ENCODE measurements around the gene B3GALT4. TPM values are rescaled to one million over a fixed set of nuclear protein-coding genes. Genes with fewer than 3 reads are reported as not detected.

The B3GALT4 gene
- total and polyA plus RNA-seq, 2 of the 13 experiments (the other 11 are each of a cell fraction or from before 2014, with no cell fraction given), result 0.04 to 0.27 TPM

DNA sequence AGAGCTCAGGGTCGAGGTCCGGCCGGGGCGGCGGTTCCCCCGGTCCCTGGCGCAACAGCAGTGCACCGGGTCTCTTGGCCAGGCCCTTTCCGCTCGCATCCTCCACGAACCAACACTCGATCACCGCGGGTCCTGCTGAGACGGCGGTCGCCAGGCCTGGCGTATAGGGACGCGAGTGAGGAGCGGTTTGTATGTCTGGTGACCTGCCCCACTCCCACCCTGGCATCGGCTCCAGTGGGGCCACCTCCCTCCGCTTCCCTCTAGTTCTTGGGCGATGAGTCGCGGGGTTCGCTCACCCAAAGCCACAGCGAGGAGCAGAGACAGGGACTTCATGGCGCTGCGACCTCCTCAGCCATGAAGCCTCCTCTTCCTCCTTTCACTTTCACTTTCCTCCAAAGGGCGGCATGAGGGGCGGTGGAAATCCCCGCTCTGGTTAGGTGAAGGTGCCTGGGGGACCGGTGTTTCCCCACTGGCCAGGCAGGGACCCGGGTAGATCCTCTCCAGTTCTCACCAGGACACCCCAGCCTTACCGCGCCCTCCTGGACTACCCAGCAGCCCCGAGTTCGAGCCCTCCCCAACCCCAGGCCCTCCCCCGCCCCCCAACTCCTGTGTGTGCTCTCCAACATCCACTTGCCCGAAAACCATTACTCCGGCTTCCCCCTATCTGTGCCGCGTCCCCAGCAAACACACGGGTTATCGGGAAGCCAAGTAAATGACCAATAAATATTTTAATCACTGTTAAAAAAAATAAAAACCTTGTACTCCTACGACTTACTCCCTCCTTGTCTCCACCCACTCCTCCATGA is 37.0 kb downstream of the B3GALT4 start, which contains the start of gene TAPBP (continued):
- TF ChIP-seq, protein P1, sequence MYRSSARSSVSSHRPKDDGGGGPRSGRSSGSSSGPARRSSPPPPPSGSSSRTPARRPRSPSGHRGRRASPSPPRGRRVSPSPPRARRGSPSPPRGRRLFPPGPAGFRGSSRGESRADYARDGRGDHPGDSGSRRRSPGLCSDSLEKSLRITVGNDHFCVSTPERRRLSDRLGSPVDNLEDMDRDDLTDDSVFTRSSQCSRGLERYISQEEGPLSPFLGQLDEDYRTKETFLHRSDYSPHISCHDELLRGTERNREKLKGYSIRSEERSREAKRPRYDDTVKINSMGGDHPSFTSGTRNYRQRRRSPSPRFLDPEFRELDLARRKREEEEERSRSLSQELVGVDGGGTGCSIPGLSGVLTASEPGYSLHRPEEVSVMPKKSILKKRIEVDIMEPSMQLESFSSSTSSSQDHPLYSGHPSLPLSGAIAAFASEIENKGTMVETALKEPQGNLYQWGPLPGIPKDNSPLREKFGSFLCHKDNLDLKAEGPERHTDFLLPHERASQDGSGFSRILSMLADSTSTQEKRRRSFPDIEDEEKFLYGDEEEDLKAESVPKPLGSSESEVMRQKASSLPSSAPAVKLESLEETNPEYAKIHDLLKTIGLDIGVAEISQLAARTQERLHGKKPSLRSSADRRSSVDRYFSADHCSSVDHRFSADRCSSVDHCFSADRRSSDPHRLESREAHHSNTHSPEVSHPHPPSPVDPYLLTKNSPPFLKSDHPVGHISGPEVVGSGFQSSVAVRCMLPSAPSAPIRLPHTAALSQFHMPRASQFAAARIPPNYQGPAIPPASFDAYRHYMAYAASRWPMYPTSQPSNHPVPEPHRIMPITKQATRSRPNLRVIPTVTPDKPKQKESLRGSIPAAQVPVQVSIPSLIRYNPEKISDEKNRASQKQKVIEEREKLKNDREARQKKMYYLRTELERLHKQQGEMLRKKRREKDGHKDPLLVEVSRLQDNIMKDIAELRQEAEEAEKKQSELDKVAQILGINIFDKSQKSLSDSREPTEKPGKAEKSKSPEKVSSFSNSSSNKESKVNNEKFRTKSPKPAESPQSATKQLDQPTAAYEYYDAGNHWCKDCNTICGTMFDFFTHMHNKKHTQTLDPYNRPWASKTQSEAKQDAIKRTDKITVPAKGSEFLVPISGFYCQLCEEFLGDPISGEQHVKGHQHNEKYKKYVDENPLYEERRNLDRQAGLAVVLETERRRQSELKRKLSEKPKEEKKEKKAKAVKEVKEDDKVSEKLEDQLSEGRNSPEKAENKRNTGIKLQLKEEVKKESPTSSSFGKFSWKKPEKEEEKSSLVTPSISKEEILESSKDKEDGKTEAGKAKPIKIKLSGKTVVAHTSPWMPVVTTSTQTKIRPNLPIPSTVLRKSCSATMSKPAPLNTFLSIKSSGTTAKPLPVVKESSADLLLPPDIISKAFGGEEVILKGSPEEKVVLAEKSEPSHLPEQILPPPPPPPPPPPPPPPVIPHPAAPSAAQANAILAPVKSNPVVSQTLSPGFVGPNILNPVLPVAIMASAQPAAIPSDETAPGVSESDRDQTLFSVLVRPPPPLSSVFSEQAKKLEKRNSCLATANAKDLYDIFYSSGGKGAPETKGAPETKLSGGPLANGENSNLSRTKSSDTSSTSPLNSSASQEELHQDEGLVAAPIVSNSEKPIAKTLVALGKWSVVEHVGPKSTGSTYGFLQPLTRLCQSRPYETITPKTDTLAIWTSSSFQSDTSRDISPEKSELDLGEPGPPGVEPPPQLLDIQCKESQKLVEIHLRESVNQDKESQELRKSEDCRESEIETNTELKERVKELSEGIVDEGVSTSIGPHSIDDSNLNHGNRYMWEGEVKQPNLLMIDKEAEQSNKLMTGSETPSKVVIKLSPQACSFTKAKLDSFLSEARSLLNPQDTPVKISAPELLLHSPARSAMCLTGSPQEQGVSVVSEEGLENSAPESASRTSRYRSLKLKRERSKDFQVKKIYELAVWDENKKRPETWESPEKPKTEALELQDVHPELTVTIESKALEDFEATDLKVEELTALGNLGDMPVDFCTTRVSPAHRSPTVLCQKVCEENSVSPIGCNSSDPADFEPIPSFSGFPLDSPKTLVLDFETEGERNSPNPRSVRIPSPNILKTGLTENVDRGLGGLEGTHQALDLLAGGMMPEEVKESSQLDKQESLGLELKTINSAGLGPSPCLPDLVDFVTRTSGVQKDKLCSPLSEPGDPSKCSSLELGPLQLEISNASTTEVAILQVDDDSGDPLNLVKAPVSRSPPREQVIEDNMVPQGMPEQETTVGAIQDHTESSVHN (CRISPR knock-in tag; IDR thresholded peaks at IDR 0.05), result peak; percentile 80; the same call in 1 of the 2 replicates
- TF ChIP-seq ZNF709 (CRISPR knock-in tag; IDR thresholded peaks at IDR 0.05), result 0 out of 2 replicates have a peak, but pooled peaks have one; percentile 31
- TF ChIP-seq, protein P2, sequence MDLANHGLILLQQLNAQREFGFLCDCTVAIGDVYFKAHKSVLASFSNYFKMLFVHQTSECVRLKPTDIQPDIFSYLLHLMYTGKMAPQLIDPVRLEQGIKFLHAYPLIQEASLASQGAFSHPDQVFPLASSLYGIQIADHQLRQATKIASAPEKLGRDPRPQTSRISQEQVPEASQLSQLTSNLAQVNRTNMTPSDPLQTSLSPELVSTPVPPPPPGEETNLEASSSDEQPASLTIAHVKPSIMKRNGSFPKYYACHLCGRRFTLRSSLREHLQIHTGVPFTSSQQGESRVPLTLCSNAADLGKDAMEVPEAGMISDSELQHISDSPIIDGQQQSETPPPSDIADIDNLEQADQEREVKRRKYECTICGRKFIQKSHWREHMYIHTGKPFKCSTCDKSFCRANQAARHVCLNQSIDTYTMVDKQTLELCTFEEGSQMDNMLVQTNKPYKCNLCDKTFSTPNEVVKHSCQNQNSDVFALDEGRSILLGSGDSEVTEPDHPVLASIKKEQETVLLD (CRISPR knock-in tag; IDR thresholded peaks at IDR 0.05; ENCODE audit: low read depth), result no peak
- no peak for TF ChIP-seq ZNF775 (CRISPR knock-in tag; IDR thresholded peaks at IDR 0.05; ENCODE audit: borderline replicate concordance)
- TF ChIP-seq PAWR (CRISPR knock-in tag; IDR thresholded peaks at IDR 0.05; ENCODE audit: borderline replicate concordance), result no peak
- TF ChIP-seq, protein P3, sequence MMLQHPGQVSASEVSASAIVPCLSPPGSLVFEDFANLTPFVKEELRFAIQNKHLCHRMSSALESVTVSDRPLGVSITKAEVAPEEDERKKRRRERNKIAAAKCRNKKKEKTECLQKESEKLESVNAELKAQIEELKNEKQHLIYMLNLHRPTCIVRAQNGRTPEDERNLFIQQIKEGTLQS (CRISPR knock-in tag; IDR thresholded peaks at IDR 0.05), result no peak
- TF ChIP-seq, protein P4, sequence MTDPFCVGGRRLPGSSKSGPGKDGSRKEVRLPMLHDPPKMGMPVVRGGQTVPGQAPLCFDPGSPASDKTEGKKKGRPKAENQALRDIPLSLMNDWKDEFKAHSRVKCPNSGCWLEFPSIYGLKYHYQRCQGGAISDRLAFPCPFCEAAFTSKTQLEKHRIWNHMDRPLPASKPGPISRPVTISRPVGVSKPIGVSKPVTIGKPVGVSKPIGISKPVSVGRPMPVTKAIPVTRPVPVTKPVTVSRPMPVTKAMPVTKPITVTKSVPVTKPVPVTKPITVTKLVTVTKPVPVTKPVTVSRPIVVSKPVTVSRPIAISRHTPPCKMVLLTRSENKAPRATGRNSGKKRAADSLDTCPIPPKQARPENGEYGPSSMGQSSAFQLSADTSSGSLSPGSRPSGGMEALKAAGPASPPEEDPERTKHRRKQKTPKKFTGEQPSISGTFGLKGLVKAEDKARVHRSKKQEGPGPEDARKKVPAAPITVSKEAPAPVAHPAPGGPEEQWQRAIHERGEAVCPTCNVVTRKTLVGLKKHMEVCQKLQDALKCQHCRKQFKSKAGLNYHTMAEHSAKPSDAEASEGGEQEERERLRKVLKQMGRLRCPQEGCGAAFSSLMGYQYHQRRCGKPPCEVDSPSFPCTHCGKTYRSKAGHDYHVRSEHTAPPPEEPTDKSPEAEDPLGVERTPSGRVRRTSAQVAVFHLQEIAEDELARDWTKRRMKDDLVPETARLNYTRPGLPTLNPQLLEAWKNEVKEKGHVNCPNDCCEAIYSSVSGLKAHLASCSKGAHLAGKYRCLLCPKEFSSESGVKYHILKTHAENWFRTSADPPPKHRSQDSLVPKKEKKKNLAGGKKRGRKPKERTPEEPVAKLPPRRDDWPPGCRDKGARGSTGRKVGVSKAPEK (CRISPR knock-in tag; IDR thresholded peaks at IDR 0.05; ENCODE audit: borderline replicate concordance), result no peak
- TF ChIP-seq U2AF1 (optimal IDR thresholded peaks at IDR 0.05; ENCODE audit: low read depth, low read length), result no peak
- 0 out of 2 replicates have a peak, but pooled peaks have one; percentile 60 for TF ChIP-seq ZNF790 (CRISPR knock-in tag; IDR thresholded peaks at IDR 0.05; ENCODE audit: borderline replicate concordance)
- TF ChIP-seq, protein P5, sequence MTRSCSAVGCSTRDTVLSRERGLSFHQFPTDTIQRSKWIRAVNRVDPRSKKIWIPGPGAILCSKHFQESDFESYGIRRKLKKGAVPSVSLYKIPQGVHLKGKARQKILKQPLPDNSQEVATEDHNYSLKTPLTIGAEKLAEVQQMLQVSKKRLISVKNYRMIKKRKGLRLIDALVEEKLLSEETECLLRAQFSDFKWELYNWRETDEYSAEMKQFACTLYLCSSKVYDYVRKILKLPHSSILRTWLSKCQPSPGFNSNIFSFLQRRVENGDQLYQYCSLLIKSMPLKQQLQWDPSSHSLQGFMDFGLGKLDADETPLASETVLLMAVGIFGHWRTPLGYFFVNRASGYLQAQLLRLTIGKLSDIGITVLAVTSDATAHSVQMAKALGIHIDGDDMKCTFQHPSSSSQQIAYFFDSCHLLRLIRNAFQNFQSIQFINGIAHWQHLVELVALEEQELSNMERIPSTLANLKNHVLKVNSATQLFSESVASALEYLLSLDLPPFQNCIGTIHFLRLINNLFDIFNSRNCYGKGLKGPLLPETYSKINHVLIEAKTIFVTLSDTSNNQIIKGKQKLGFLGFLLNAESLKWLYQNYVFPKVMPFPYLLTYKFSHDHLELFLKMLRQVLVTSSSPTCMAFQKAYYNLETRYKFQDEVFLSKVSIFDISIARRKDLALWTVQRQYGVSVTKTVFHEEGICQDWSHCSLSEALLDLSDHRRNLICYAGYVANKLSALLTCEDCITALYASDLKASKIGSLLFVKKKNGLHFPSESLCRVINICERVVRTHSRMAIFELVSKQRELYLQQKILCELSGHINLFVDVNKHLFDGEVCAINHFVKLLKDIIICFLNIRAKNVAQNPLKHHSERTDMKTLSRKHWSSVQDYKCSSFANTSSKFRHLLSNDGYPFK (CRISPR knock-in tag; IDR thresholded peaks at IDR 0.05; ENCODE audit: borderline replicate concordance), result no peak; the same call in 1 of the 2 replicates
- no peak for TF ChIP-seq NFYC (CRISPR knock-in tag; IDR thresholded peaks at IDR 0.05)
